H9 (cell line): ENCODE data around the gene B3GNT5. TPM values are rescaled to one million over a fixed set of nuclear protein-coding genes. Genes with fewer than 3 reads are reported as not detected.

ENCODE experiments used
- DNase-seq: peaks from one replicate; pipeline ENCODE4 v3.0.0-alpha.2; 2017
- H2AFZ ChIP-seq: one replicate; pipeline ENCODE4 v1.6.1; 2013; ENCODE audit warnings: mild to moderate bottlenecking, low read length, control low read depth, moderate library complexity
- H2AK5ac ChIP-seq: 2 replicates; pipeline ENCODE4 v1.6.1; 2013; ENCODE audit warnings: low read length, control low read depth, mixed read lengths; ENCODE audit not compliant: insufficient read length
- H2BK120ac ChIP-seq: one replicate; pipeline ENCODE4 v1.6.1; 2013; ENCODE audit warnings: low read depth, mild to moderate bottlenecking, low read length, control low read depth, inconsistent platforms; ENCODE audit not compliant: poor library complexity, severe bottlenecking
- H2BK12ac ChIP-seq: 2 replicates; pipeline ENCODE4 v1.6.1; 2013; ENCODE audit warnings: low read length, control low read depth, mixed read lengths, low read depth; ENCODE audit not compliant: insufficient read length
- H2BK15ac ChIP-seq: 2 replicates; pipeline ENCODE4 v1.6.1; 2013; ENCODE audit warnings: low read depth, low read length, control low read depth
- H2BK20ac ChIP-seq: one replicate; pipeline ENCODE4 v1.6.1; 2013; ENCODE audit warnings: low read depth, mild to moderate bottlenecking, low read length, control low read depth, inconsistent platforms; ENCODE audit not compliant: poor library complexity, severe bottlenecking
- H2BK5ac ChIP-seq: 2 replicates; pipeline ENCODE4 v1.6.1; 2013; ENCODE audit warnings: low read length, control low read depth, mixed read lengths; ENCODE audit not compliant: insufficient read length
- H3K14ac ChIP-seq: 2 replicates; pipeline ENCODE4 v1.6.1; 2013; ENCODE audit warnings: low read length, control low read depth; ENCODE audit not compliant: insufficient read depth
- H3K18ac ChIP-seq: 2 replicates; pipeline ENCODE4 v1.6.1; 2013; ENCODE audit warnings: low read depth, mild to moderate bottlenecking, mixed read lengths, low read length, control low read depth; ENCODE audit not compliant: insufficient read length
- H3K23ac ChIP-seq: 2 replicates; pipeline ENCODE4 v1.6.1; 2013; ENCODE audit warnings: low read length, control low read depth, mixed read lengths, low read depth; ENCODE audit not compliant: insufficient read length
- H3K23me2 ChIP-seq: 2 replicates; pipeline ENCODE4 v1.6.1; 2013; ENCODE audit warnings: low read depth, mild to moderate bottlenecking, mixed read lengths, low read length, control low read depth; ENCODE audit not compliant: insufficient read length, poor library complexity, severe bottlenecking
- H3K27ac ChIP-seq: 2 replicates; pipeline ENCODE4 v1.5.1; 2013; ENCODE audit warnings: low read length, control low read depth, mixed read lengths, low read depth; ENCODE audit not compliant: insufficient read length
- H3K27me3 ChIP-seq: 2 replicates; pipeline ENCODE4 v1.6.1; 2013; ENCODE audit warnings: low read length, control low read depth, inconsistent platforms; ENCODE audit not compliant: insufficient read depth
- H3K4ac ChIP-seq: 2 replicates; pipeline ENCODE4 v1.6.1; 2013; ENCODE audit warnings: low read depth, mild to moderate bottlenecking, control low read depth, inconsistent platforms, low read length, moderate library complexity
- H3K4me1 ChIP-seq: 2 replicates; pipeline ENCODE4 v1.6.1; 2013; ENCODE audit warnings: low read length, control low read depth, inconsistent platforms; ENCODE audit not compliant: insufficient read depth
- H3K4me2 ChIP-seq: 2 replicates; pipeline ENCODE4 v1.6.1; 2013; ENCODE audit warnings: low read length, control low read depth, mixed read lengths; ENCODE audit not compliant: insufficient read length, insufficient read depth
- H3K56ac ChIP-seq: 2 replicates; pipeline ENCODE4 v1.6.1; 2013; ENCODE audit warnings: low read depth, mild to moderate bottlenecking, mixed read lengths, low read length, control low read depth; ENCODE audit not compliant: insufficient read length
- H3K79me1 ChIP-seq: 2 replicates; pipeline ENCODE4 v1.6.1; 2013; ENCODE audit warnings: low read depth, mild to moderate bottlenecking, moderate library complexity, low read length, control low read depth, inconsistent platforms; ENCODE audit not compliant: insufficient read depth, poor library complexity, severe bottlenecking
- H3K79me2 ChIP-seq: 2 replicates; pipeline ENCODE4 v1.6.1; 2013; ENCODE audit warnings: low read length, control low read depth, inconsistent platforms; ENCODE audit not compliant: insufficient read depth
- H3K9ac ChIP-seq: 2 replicates; pipeline ENCODE4 v1.6.1; 2013; ENCODE audit warnings: low read length, control low read depth, mixed read lengths; ENCODE audit not compliant: insufficient read length; ENCODE audit errors: extremely low read depth
- H3K9me3 ChIP-seq: one replicate; pipeline ENCODE4 v1.6.1; 2013; ENCODE audit warnings: low read depth, low read length, inconsistent platforms; ENCODE audit not compliant: control insufficient read depth
- H3T11ph ChIP-seq: one replicate; pipeline ENCODE4 v1.6.1; 2013; ENCODE audit warnings: mild to moderate bottlenecking, low read length, control low read depth, inconsistent platforms
- H4K20me1 ChIP-seq: one replicate; pipeline ENCODE4 v1.6.1; 2013; ENCODE audit not compliant: control insufficient read depth, insufficient read length, insufficient read depth
- H4K5ac ChIP-seq: 2 replicates; pipeline ENCODE4 v1.6.1; 2013; ENCODE audit warnings: low read depth, mild to moderate bottlenecking, mixed read lengths, low read length, control low read depth; ENCODE audit not compliant: insufficient read length
- H4K8ac ChIP-seq: replicated peaks from 2 replicates; pipeline ENCODE4 v1.6.1; 2013; ENCODE audit warnings: low read length, control low read depth, mixed read lengths, low read depth; ENCODE audit not compliant: insufficient read length
- H4K91ac ChIP-seq: 2 replicates; pipeline ENCODE4 v1.6.1; 2013; ENCODE audit warnings: low read depth, mild to moderate bottlenecking, moderate library complexity, mixed read lengths, low read length, control low read depth; ENCODE audit not compliant: insufficient read length
- H3K27ac Mint-ChIP-seq, 3 experiments: 2 replicates in 2 of 3; 3 replicates in 1 of 3; pipeline ENCODE4 v1.8.0; 2020 to 2021; ENCODE audit warnings: mixed read lengths in 3 of 3, mild to moderate bottlenecking in 1 of 3, moderate library complexity in 1 of 3
- H3K27me3 Mint-ChIP-seq: 2 replicates; pipeline ENCODE4 v1.8.0; 2021; ENCODE audit warnings: low read depth, mild to moderate bottlenecking, moderate library complexity, mixed read lengths
- H3K36me3 Mint-ChIP-seq, 3 experiments: 2 replicates in 2 of 3; 3 replicates in 1 of 3; pipeline ENCODE4 v1.8.0; 2020 to 2021; ENCODE audit warnings: low read depth in 3 of 3, mixed read lengths in 3 of 3; ENCODE audit not compliant: insufficient read depth in 1 of 3
- H3K4me1 Mint-ChIP-seq, 2 experiments: 2 replicates each; pipeline ENCODE4 v1.8.0; 2020; ENCODE audit warnings: mixed read lengths in 2 of 2
- H3K4me3 Mint-ChIP-seq, 2 experiments: 2 replicates in 1 of 2; 3 replicates in 1 of 2; pipeline ENCODE4 v1.8.0; 2020 to 2021; ENCODE audit warnings: mild to moderate bottlenecking in 2 of 2, mixed read lengths in 2 of 2, moderate library complexity in 1 of 2
- H3K9me3 Mint-ChIP-seq, 2 experiments: 2 replicates in 1 of 2; 3 replicates in 1 of 2; pipeline ENCODE4 v1.8.0; 2020; ENCODE audit warnings: mild to moderate bottlenecking in 2 of 2, mixed read lengths in 2 of 2, moderate library complexity in 1 of 2
- WGBS: extraction: QIAGEN DNeasy Blood & Tissue Kit; methylation state at CpG from one replicate; pipeline ENCODE4 v1.1.7; 2013; ENCODE audit warnings: missing lambda C conversion rate, low lambda C conversion rate, mixed read lengths; ENCODE audit not compliant: insufficient read length; ENCODE audit errors: extremely low coverage; 5-methylcytosine and 5-hydroxymethylcytosine counted together
- total RNA-seq: library from RNA; stranded (reverse); gene quantifications from 2 replicates; pipeline ENCODE4 v1.2.1, GENCODE V29; 2021
- TF ChIP-seq, protein P1 (sequence below): fragments of 200-600 bp; sonication (generic); conservative IDR thresholded peaks from 3 replicates; pipeline ENCODE4 v1.8.0; 2021; ENCODE audit warnings: antibody characterized with exemption, mild to moderate bottlenecking

The B3GNT5 gene
- total RNA-seq, 1 experiment from 2014 or later: 7.3 TPM

DNA sequence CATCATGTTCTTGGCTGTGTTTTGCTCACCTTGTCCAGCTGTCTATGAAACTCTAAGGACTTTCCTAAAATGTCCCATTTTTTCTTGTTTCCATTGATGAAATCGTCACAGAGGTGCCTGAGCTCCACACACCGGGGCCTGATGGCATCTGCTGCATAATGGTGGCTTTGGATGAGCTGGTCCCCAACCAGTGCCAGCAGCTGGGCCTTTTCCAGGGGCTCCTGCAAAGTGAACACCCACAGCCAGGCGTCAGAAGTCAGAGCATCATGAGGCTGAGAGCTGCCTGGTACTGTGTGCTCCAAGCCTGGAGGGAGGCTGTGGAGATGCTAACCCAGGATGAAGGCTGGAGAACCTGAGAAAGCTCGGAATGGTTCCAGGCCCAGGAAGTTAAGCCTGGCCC lies 46.9 kb downstream of the B3GNT5 start:
- H3K27ac Mint-ChIP-seq: no peak overlapping the region
- H3K79me1 ChIP-seq: no peaks in the 10 kb centered on the region
- H3K4me1 Mint-ChIP-seq: peaks cover 20% of the 10 kb centered on the region in 2 experiments

More for the DNA sequence above, 46.9 kb downstream of the B3GNT5 start:
- Histone ChIP-seq H3K9ac (no peak overlapping the region), H3K27ac (no peak overlapping the region), H3K14ac (no peak overlapping the region), H2BK12ac (no peak overlapping the region), H4K8ac (no peak overlapping the region), H3K4me1 (peaks cover 6% of the 10 kb centered on the region), H2AK5ac (no peak overlapping the region), H4K5ac (no peak overlapping the region), H3K4ac (no peak overlapping the region), H4K20me1 (no peaks in the 10 kb centered on the region), H4K91ac (no peak overlapping the region), H2BK20ac (no peak overlapping the region), H3K4me2 (no peak overlapping the region), H2BK15ac (no peak overlapping the region), H3K9me3 (no peaks in the 10 kb centered on the region), H3K18ac (no peak overlapping the region), H2BK120ac (no peak overlapping the region), H3K79me2 (no peaks in the 10 kb centered on the region), H3K23me2 (no peaks in the 10 kb centered on the region), H3T11ph (no peak overlapping the region), H3K56ac (no peak overlapping the region), H2AFZ (no peak overlapping the region), H3K23ac (no peak overlapping the region), H3K27me3 (no peaks in the 10 kb centered on the region), H2BK5ac (no peak overlapping the region)
- no peaks in the 10 kb centered on the region; the same call in 1 of the 2 replicates for H3K27me3 Mint-ChIP-seq
- WGBS: no CpG with 5 or more reads among the region's 4 CpGs
- no peaks in the 10 kb centered on the region for H3K9me3 Mint-ChIP-seq
- no peak overlapping the region for H3K4me3 Mint-ChIP-seq
- TF ChIP-seq, protein P1, sequence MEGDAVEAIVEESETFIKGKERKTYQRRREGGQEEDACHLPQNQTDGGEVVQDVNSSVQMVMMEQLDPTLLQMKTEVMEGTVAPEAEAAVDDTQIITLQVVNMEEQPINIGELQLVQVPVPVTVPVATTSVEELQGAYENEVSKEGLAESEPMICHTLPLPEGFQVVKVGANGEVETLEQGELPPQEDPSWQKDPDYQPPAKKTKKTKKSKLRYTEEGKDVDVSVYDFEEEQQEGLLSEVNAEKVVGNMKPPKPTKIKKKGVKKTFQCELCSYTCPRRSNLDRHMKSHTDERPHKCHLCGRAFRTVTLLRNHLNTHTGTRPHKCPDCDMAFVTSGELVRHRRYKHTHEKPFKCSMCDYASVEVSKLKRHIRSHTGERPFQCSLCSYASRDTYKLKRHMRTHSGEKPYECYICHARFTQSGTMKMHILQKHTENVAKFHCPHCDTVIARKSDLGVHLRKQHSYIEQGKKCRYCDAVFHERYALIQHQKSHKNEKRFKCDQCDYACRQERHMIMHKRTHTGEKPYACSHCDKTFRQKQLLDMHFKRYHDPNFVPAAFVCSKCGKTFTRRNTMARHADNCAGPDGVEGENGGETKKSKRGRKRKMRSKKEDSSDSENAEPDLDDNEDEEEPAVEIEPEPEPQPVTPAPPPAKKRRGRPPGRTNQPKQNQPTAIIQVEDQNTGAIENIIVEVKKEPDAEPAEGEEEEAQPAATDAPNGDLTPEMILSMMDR: no peak
- H3K36me3 Mint-ChIP-seq: peaks cover 0 to 19% (median 16%) of the 10 kb centered on the region in 3 experiments; a peak in 6 of 7 replicates
- no peak for DNase-seq
